Adrenal gland (tissue), 5 donors: ENCODE measurements around the gene CDY2B.
"Not testable (repeated sequence)": the region's sequence is repeated elsewhere in the genome, so short reads cannot be mapped to it uniquely, and the experiment has no call there.

ENCODE experiments used
- POLR2A ChIP-seq, 2 donors: fragments of 450-650 bp; IDR thresholded peaks; one replicate each; pipeline ENCODE4 v1.6.1; 2017; ENCODE audit warnings: antibody characterized with exemption in 2 of 2, mild to moderate bottlenecking in 2 of 2, moderate library complexity in 1 of 2
- TF ChIP-seq, protein P1 (sequence below), 6 experiments: fragments of 450-650 bp in 4 of 6; fragments of 200-600 bp in 2 of 6; sonication (generic) in 1 of 6; IDR thresholded peaks; 1 replicate in 5 of 6; 2 replicates in 1 of 6; pipeline versions ENCODE4 v1.5.1 to v1.8.0; 2016 to 2021; ENCODE audit warnings: antibody characterized with exemption in 6 of 6, mild to moderate bottlenecking in 2 of 6, moderate library complexity in 1 of 6
- donor health status: DM: no; HTN: no; CAD: no.

DNA sequence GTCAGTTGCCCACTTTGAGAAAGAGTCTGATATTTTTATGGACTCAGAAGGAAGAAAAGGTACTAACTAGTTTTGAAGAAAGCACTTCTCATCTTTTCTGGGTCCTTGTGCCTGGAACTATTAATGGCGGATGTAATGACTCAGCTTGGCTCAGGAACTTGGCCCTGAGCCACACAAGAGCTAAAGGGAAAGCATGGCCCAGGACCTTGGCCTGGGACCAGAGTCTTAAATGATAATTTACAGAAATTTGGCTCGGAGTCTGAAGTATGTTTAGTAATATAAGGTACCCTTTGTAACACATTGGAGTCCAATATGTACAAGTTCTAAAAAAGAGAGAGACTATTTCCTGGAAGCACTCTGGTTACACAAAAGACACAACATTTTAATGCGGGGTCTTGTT, 4.6 kb downstream of the CDY2B start:
- TF ChIP-seq, protein P1, sequence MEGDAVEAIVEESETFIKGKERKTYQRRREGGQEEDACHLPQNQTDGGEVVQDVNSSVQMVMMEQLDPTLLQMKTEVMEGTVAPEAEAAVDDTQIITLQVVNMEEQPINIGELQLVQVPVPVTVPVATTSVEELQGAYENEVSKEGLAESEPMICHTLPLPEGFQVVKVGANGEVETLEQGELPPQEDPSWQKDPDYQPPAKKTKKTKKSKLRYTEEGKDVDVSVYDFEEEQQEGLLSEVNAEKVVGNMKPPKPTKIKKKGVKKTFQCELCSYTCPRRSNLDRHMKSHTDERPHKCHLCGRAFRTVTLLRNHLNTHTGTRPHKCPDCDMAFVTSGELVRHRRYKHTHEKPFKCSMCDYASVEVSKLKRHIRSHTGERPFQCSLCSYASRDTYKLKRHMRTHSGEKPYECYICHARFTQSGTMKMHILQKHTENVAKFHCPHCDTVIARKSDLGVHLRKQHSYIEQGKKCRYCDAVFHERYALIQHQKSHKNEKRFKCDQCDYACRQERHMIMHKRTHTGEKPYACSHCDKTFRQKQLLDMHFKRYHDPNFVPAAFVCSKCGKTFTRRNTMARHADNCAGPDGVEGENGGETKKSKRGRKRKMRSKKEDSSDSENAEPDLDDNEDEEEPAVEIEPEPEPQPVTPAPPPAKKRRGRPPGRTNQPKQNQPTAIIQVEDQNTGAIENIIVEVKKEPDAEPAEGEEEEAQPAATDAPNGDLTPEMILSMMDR (IDR thresholded peaks at IDR 0.05), result not testable (repeated sequence)
- TF ChIP-seq POLR2A (IDR thresholded peaks at IDR 0.05), result not testable (repeated sequence)
